ENCODE measurements around the gene XKR3.
"Not testable (repeated sequence)": the region's sequence is repeated elsewhere in the genome, so short reads cannot be mapped to it uniquely, and the experiment has no call there.

The XKR3 gene

GRCh38 chr22:16734271-16734670, 90.9 kb downstream of the XKR3 start:
- DNase-seq: not testable (repeated sequence)

All from DMS53 (cell line).